Measurements from ENCODE around the gene ZNF277.

- no peak for TF ChIP-seq CTCF (IDR thresholded peaks at IDR 0.05)
- no peak for TF ChIP-seq POLR2A (IDR thresholded peaks at IDR 0.05)
- no peak for TF ChIP-seq EP300 (IDR thresholded peaks at IDR 0.05; ENCODE audit: low read depth)
- TF ChIP-seq POLR2AphosphoS5 (IDR thresholded peaks at IDR 0.05) = no peak
Observed at GRCh38 chr7:112306903-112307302, 100.4 kb downstream of the ZNF277 start.

Measured in transverse colon (tissue), 4 donors.